Middle frontal gyrus (tissue), 1 donor: Measurements from ENCODE around the gene OTOA.
A peak's percentile ranks its signal among the peaks of the same experiment; 100 is the strongest.
"Not testable (repeated sequence)": the region's sequence is repeated elsewhere in the genome, so short reads cannot be mapped to it uniquely, and the experiment has no call there.

Experiments
- DNase-seq: peaks from one replicate; pipeline ENCODE4 v3.0.0-alpha.2; 2015; ENCODE audit warnings: low spot score; ENCODE audit errors: extremely low spot score

OTOA gene

DNA sequence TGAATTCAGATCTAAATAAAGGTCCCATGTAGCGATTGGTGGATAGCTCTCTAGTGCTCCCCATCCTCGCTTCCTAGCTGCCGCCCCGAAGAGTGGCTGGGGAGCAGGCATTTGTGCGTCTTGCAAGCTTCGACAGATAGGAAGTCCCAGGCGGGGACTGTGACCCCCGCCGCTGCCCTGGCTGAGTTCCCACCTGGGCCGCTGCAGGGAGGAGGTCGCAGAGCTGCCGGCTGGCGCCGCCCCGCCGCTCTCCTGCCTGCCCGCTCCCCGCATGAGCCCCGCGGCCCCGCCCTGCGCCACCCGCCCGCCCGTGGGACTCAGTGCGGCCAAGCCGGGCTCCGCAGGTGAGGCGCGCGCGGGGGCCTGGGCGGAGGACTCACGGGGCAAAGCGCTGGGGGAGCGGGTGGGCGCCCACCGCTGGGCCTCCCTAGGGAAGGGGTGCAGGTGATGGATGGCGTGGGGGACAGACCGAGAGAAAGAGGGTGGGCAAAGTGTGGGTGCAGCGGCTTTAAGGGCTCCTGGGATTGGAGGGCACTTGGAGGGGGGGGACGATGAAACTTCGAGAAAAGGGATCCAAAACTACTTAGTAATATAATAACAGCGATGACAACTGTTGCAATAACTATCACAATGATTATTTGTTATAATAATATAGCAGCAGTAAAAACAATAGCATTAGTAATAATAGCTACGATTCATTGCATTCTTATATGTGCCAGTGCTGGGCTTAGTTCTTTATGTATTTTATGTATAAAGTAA, at the start of gene OTOA:
Gene OTOA, plus strand, starts transcription at position 80 of the 759 bp plus-strand sequence. CDS start 14,547 bp downstream, outside the sequence.
- DNase-seq: no peak

DNA sequence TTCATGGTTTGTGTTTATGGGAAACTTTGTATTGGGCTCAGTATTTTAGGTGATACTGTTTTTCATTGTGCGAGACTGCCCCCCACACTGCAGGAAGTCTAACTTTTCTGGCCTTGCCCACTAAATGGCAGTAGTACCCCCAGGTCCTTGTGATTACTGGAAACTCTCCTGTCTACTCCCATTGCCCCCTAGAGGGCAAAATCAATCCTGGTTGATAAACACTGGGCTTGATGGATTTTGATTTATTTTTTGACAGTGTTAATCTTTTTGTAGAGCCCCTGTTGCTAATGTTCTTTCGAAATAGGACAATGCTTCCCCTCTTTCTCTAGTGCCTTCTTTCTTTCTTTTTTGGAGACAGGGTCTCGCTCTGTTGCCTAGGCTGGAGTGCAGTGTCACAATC, 48.9 kb upstream of the OTOA start:
- DNase-seq: no peak

DNA sequence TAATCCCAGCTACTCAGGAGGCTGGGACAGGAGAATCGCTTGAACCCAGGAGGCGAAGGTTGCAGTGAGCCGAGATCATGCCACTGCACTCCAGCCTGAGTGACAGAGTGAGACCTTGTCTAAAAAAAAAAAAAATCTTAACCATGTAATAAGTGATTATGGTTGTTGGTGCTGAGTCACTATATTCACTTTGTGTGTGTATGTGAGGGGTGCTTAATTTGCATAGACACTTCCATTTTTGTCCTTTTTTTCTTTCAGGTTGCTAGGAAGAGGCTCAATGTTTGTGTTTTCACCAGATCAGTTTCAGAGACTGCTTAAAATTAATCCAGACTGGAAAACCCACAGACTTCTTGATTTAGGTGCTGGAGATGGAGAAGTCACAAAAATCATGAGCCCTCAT, 46.2 kb upstream of the OTOA start:
- no peak for DNase-seq

DNA sequence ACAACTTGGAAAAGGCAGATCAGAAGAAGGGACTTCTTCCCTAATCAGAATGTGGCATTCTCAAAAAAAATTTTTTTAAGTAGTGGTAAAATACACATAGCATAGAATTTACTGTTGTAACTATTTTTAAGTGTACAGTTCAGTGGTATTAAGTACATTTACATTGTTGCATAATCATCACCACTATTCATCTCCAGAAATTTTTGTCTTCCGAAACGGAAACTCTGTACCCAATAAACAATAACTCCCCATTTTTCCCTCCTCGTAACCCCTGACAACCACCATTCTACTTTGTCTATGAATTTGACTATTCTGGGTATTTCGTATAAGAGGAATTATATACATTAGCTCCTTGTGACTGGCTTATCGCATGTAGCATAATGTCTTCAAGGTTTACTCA, 45.5 kb upstream of the OTOA start:
- no peak for DNase-seq

DNA sequence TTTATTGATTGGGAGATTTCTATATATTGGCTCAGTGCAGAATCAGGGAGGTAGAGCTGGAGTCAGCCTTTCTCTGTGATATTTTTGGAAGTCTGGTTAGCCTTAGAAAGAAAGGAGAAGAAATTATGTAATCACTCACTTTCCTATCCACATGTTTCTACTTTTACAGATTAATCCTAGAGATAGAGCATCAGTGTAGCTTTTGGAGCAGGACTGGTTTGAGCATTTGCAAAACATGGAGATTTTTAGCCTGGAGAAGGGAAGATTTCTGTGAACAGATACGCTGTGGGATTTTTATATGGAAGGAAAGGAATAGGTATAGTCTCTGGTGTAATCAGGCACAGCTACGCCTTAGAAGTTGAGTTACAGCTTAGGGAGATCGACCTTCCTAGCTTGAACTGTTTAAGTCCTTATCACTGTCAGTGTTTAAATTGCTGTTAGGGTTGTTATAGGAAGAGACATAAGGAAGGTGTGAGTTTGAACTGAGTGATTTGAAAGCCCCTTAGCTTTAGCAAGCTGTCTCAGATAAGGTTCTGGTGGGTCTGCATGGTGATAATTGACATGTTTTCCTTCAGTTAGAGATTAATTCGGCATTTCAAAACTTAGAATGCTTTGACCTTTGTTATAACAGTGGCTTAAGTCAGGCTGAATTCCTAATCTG, 43.9 kb upstream of the OTOA start:
- peak; percentile 54 for DNase-seq

DNA sequence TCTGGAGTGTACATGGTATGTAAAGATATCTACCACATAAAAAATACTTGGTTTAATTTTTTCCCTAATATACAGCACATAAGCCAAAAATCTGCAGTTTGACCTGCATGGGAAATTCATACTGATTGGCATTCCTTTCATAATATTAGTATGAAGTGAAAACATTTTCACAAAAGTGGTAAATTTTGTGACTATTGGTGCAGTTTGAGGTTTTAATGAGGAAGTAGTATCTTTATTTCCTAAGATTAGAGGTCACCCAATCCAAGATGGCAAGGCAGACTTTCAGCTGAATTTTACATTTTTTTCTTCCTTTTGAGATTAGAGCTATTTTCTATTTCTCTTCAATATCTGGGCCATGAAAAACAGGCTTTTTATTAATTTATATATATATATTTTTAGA, 43.2 kb upstream of the OTOA start:
- DNase-seq: no peak

DNA sequence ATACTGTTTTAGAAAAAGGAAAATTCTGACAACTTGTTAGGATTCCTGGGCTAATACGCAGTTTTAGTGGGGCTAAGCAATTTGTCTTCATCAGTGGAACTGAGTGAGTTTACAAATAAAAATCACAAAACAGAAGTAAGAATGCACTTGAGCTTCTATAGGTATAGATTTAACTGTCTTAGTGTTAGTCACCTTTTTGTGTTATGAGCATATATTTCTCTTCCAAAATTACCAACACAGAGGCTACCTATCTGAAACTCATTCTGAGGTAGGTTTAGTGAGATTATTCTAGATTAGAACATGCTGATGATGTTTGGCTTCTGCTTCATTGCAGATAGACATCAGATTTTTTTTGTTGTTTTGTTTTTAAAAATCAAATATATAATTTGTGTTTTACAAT, 41.2 kb upstream of the OTOA start:
- DNase-seq: no peak

DNA sequence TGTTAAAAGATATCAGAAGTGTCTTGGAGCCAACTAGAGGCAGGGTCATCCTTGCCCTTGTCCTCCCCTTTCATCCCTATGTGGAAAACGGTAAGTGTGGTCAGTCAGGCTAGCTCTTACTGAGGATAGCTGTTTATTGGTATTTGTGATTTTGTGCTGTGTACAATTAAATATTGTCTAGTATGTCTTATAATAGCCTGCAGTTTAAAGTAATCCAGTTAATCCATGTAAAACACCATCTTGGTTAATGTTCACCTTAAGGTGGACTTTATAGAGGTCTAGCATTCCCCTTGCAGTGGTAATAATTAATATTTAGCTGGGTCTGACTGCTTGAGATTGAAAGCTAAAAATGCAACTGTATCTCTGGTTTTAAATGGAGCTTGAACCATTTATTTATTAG, 38.7 kb upstream of the OTOA start:
- no peak for DNase-seq

DNA sequence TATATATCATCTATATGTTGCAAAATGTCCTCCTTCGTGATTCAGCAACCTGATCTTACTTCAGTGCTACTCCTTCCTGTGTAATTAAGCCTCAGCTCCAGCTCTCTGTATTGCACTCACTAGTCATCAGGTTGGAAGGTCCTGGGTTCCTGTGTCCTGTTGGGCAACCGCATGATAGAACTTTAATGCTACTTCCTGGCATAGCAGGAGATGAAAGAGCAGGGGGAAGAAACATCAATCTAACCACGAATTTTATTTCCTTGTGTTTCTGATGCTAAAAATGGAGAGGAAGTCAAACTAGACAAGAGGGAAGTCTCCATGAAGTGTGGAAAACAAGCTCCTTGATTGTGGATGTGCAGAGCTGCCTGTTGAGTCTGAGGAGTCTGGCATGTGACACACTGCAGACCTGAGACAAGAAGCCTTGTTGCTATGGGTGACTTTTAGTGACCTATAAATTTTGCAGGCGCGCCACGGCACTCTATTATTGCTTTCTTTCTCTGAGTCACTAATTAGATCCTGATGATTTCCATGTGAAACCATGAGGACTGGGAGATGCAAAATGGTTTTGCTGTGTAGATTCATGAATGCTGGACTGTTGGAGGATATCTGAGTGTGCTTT, 37.0 kb upstream of the OTOA start:
- no peak for DNase-seq

DNA sequence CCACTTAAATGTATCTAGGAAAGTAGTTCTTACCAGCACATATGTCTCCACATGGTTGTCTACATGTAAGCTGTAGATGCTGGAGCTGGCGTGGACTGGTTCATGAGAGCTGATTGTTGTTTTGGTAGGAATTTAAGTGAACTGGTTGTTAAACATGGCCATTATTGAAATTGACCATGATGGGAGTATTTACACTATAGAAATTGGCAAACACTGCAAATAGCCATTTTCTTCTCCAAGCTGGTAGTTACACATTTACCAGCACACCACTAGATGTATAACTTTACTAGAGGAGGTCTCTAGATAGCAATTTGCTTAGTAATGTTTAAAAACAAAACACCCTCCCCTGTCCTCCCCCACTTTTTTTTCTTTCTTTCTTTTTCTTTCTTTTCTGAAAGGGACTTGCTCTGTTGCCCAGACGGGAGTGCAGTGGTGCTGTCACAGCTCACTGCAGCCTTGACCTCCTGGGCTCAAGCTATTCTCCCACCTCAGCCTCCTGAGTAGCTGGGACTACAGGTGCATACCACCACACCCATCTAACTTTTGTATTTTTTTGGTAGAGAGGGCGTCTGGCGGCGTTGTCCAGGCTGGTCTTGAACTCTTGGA, 35.5 kb upstream of the OTOA start:
- no peak for DNase-seq

DNA sequence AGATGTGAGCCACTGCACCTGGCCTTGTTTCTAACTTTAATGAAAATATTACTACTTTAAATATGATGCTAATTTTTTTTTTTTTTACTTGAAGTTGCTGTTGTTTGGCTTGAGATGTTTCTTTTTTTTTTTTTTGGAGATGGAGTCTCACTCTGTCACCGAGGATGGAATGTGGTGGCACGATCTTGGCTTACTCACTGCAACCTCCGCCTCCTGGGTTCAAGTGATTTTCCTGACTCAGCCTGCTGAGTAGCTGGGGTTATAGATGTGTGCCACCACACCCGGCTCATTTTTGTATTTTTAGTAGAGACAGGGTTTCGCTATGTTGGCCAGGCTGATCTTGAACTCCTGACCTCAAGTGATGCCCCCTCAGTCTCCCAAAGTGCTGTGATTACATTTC, 35.0 kb upstream of the OTOA start:
- no peak for DNase-seq

DNA sequence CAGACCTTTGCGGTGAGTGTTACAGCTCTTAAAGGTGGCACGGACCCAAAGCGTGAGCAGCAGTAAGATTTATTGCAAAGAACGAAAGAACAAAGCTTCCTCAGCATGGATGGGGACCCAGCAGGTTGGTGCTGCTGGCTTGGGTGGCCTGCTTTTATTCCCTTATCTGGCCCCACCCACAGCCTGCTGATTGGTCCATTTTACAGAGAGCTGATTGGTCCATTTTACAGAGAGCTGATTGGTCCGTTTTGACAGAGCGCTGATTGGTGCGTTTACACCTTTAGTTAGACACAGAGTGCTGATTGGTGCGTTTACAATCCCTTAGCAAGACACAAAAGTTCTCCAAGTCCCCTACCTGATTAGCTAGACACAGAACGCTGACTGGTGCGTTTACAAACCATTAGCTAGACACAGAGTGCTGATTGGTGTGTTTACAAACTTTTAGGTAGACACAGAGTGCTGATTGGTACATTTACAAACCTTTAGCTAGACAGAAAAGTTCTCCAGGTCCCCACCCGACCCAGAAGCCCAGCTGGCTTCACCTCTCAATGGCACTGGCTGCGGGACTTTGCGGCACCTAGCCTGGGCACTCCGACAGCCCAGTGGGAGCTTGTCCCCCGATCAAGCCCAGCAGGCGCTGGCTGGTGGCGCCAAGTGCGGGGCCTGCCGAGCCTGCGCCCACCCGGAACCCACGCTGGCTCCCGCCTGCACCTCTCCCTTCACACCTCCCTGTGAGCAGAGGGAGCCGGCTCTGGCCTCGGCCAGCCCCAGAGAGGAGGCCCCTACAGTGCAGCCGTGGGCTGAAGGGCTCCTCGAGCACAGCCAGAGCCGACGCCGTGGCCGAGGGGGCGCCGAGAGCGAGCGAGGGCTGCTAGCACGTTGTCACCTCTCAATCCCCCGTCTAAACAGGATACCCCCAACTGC, 33.9 kb upstream of the OTOA start:
- DNase-seq: not testable (repeated sequence)

DNA sequence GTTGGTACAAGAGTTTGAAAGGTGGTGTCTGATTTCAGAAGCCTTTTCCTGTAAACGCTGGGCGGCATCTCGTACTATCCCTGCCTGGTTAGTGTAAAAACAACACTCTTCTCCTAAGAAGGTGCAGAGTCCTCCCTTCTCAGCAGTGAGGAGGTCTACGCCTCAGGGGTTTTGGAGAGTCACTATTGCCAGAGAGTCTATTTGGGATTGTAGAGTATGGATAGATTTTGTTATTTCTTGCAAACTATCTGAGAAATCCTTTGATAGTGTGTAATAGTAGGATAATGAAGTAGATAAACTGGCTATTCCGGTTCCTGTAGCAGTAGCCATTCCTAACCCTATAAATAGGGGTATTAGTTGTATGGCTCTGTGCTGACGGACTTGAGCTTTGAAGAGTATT, 32.9 kb upstream of the OTOA start:
- DNase-seq: not testable (repeated sequence)

DNA sequence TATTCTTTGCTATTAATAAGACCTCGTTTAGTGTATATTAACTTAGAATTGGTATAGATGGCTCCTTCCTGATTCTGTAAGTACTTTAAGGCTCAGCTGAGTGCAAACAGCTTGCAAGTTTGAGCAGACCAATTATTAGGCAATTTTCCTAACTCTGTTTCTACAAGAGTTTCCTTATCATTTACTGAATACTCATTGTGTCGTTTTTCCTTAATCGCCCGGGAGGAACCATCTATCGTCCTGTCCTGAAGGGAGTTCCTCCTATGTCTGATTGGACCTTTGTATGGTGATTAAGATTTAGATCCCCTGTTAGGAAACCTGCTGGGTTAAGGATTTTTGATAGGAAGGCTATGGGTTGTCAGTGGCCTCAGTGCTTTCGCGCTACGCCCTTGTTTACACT, 32.4 kb upstream of the OTOA start:
- not testable (repeated sequence) for DNase-seq

DNA sequence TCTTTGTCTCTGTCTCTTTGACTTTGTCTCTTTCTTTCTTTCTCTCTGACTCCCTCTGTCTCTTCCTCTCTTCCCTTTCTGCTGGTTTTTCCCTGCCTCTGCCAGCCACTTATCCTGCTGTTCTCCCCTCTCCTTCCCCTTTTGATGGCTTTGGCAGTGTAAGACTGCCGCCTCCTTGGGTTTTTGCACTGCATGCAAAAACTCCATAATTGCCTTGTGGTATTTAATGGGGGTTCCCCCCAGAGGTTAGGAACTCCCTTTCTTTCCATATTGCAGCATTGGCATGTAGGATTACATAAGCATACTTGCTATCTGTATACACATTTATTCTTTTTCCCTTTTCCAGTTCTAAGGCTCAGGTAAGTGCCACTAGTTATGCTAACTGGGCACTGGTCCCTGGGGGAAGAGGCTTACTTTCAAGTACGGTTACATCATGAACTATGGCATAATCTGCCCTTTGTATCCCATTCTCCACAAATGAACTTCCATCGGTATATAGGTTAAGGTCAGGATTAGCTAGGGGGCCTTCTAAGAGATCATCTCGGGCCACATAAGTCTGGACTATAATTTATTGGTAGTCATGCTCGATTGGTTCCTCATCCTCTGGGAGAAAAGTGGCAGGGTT, 31.7 kb upstream of the OTOA start:
- not testable (repeated sequence) for DNase-seq

DNA sequence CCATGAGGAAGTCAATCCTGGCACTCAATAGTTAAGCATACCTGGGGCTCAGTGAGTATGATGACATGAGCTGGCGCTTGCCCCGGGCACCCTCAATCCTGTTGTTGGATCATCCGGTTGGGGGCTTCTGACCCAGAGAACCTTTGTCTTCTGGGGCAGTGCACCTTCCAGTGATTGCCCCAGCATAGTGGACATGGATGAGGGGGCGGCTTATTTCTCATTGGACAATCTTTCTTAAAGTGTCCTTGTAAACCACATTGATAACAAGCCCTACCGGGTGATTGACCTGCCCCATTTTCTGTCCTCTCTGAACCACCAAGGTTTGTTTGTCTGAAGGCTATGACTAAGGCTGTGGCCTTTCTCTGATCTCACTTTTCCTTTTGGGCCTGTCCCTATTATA, 29.6 kb upstream of the OTOA start:
- DNase-seq: no peak

DNA sequence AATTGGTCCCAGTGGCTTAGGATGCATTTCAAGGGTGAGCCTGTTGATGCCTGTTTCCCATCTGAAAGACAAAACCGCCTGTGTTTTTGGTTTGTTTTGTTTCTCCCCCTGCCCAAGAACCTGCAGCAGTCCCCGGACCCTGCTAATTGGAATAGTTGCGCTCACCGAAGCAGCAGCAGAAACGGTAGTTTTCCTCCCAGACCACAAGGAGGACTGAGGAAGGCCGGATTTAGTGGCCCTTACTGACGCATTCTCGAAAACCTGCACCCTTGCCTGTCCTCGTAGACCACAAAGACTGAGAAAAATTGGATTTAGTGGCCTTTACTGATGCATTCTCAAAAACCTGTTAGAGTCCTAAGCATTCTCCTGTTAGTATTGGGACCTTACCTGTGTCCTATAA, 28.1 kb upstream of the OTOA start:
- DNase-seq: not testable (repeated sequence)

DNA sequence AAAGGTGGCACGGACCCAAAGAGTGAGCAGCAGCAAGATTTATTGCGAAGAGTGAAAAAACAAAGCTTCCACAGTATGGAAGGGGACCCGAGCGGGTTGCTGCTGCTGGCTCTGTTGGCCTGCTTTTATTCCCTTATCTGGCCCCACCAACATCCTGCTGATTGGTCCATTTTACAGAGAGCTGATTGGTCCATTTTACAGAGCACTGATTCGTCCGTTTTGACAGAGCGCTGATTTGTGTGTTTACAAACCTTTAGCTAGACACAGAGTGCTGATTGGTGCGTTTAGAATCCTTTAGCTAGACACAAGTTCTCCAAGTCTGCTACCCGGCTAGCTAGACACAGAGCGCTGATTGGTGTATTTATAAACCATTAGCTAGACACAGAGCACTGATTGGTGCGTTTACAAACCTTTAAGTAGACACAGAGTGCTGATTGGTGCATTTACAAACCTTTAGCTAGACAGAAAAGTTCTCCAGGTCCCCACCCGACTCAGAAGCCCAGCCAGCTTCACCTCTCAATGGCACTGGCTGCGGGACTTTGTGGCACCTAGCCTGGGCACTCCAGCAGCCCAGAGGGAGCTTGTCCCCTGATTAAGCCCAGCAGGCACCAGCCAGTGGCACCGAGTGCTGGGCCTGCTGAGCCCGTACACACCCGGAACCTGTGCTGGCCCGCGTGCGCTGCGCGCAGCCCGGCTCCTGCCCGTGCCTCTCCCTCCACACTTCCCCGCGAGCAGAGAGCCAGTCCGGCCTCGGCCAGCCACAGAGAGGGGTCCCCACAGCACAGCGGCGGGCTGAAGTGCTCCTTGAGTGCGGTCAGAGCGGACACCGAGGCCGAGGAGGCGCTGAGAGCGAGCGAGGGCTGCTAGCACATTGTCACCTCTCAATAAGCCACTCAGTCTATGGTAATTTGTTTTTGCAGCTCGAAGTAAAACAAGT, 26.5 kb upstream of the OTOA start:
- no peak for DNase-seq

DNA sequence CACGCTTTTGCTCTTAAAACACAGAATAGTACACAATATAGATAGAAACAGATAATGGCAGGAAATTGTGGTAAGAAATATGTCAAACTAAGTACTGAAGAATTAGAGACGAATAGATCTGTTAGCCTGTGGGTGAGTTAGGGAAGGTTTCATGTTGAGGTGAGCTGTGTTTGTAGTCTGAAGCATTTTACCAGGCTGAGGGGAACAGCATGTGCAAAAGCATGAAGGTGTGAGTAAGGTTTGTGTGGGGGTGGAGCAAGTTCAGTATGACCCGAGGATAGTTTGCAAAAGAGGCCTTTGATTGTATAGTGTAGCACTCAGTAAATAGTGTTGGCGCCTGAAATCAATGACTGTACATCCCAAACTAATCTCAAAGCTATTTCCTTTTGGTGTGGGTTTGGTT, 25.2 kb upstream of the OTOA start:
- DNase-seq: no peak

DNA sequence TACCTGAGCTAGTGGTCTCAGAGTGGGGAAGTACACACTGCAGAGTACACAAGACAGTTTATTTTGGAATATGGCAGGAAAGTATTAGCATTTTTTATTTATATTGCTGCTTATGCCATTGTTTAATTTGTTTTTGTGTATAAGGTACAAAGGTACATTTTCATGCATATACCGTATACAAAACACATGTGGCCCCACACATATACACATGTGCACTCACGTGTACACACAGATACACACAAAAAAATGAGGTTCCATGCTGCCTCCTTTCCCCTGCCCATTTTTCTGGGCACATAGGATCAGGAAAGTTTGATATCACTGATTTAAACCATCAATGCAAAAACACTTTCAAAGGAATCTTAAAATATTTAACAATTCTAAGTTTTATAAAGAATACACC, 24.3 kb upstream of the OTOA start:
- DNase-seq: no peak
